Activated CD4-positive, alpha-beta memory T cell treated with anti-CD3 and anti-CD28 coated beads, Interleukin-2, amount 10 ng/mL, durations not matched to agents 7 days and 5 days (primary cell): ENCODE data around the gene DTD2. TPM values are rescaled to one million over a fixed set of nuclear protein-coding genes. Genes with fewer than 3 reads are reported as not detected.

ENCODE experiments used
- CTCF ChIA-PET: fragments of 350-600 bp; sonication (Branson Sonifier 250); formaldehyde crosslinking; loops from one replicate; lab custom pipeline; 2021; ENCODE audit warnings: antibody characterized with exemption, inconsistent platforms; lab: Charles Lee
- POLR2A ChIA-PET: fragments of 350-600 bp; sonication (Branson Sonifier 250); formaldehyde crosslinking; loops from one replicate; lab custom pipeline; 2021; ENCODE audit warnings: antibody characterized with exemption; lab: Charles Lee
- DNase-seq: peaks from one replicate; pipeline ENCODE4 v3.0.0-alpha.2; 2020
- H3K27ac Mint-ChIP-seq: one replicate; pipeline ENCODE4 v1.8.0; 2021; ENCODE audit warnings: mild to moderate bottlenecking, mixed read lengths
- H3K27me3 Mint-ChIP-seq: one replicate; pipeline ENCODE4 v1.8.0; 2021; ENCODE audit warnings: mixed read lengths
- H3K36me3 Mint-ChIP-seq: one replicate; pipeline ENCODE4 v1.8.0; 2021; ENCODE audit warnings: low read depth, mixed read lengths
- H3K4me1 Mint-ChIP-seq: one replicate; pipeline ENCODE4 v1.8.0; 2021; ENCODE audit warnings: mixed read lengths
- H3K4me3 Mint-ChIP-seq: one replicate; pipeline ENCODE4 v1.8.0; 2021; ENCODE audit warnings: mild to moderate bottlenecking, mixed read lengths
- H3K9me3 Mint-ChIP-seq: one replicate; pipeline ENCODE4 v1.8.0; 2021; ENCODE audit warnings: mixed read lengths
- total RNA-seq, 2 experiments: library from RNA; stranded (reverse); gene quantifications; one replicate each; pipeline ENCODE4 v1.2.3, GENCODE V29; 2021

DTD2 gene
- total RNA-seq, 2 experiments from 2014 or later = 12.8 to 13.0 TPM

GRCh38 chr14:31418440-31418839 is 38.9 kb downstream of the DTD2 start:
- Mint-ChIP-seq H3K27ac (no peak overlapping the region), H3K4me3 (no peak overlapping the region), H3K9me3 (no peaks in the 10 kb centered on the region), H3K4me1 (peaks cover 28% of the 10 kb centered on the region), H3K36me3 (peaks cover 2% of the 10 kb centered on the region), H3K27me3 (peaks cover 3% of the 10 kb centered on the region)
- ChIA-PET CTCF (interaction anchor here (1.4 to 1.7 kb wide), 2 partner anchors 26 to 211 kb away, joined by 3 to 4 read pairs; partner anchors contain the start of gene HECTD1), POLR2A (interaction anchor here (1.7 kb wide), 1 partner anchor 10 kb away, joined by 4 read pairs; no protein-coding TSS in a partner anchor)
- DNase-seq = no peak

DNA sequence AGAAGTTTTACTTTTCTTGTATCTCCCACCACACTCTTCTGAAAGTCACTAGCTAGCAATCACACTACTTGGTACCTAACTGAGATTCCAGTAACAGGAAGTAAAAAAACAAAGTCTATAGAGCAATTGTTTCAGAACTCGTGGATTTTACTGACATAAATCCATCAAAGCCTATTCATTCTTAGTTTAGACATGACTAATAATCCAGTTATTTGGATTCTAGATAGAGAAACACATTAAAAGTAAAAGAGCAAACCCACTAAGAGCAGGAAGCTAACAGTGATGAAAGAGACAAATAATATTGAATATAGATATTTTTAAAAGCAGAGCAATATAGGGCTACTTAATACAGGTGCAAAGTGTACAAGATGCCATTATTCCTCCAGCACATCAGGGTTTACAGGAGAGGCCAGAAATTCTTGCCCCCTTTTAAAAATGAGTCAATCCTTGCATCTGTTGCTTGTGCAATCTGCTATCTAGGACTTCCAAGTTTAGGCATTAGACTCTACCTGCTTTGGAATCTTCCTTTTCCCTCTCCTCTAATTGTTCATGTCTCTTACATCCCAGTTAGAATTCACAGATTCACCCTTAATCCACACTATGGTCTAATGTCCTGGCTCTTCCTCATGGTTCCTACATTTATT is 43.0 kb downstream of the DTD2 start:
- H3K4me3 Mint-ChIP-seq = no peak overlapping the region
- no peaks in the 10 kb centered on the region for H3K36me3 Mint-ChIP-seq
- H3K27me3 Mint-ChIP-seq = peaks cover 2% of the 10 kb centered on the region
- no peaks in the 10 kb centered on the region for H3K9me3 Mint-ChIP-seq
- POLR2A ChIA-PET = no interaction called here
- CTCF ChIA-PET = no interaction called here
- H3K4me1 Mint-ChIP-seq = peaks cover 16% of the 10 kb centered on the region
- no peak overlapping the region for H3K27ac Mint-ChIP-seq
- DNase-seq = no peak

DNA sequence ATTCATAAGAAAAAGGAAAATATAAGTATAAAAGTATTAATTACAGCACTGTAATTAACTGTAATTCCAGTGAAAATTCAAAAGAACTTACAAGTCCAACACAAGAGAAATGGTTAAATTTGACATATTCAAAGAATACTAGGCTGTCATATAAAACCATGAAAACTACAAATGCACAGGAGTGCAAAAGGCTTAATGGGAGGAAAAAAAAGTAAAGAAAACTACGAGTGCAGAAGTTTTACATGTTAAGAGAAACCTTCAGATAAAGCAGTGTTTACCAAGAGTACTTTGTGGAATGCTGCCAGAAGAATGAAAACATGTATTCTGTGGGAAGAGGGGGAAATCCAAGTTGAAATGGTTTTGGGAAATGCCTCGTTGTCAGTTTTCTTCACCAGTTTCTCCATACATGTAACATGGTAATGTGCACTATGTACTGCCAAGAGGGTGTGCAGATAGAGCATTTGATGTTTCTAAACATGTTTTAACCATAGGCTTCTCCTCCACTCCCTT is 46.0 kb downstream of the DTD2 start:
- peaks cover 12% of the 10 kb centered on the region for H3K4me1 Mint-ChIP-seq
- DNase-seq = no peak
- POLR2A ChIA-PET = no interaction called here
- no peak overlapping the region for H3K4me3 Mint-ChIP-seq
- CTCF ChIA-PET = interaction anchor here (1.7 kb wide), 1 partner anchor 9 kb away, joined by 7 read pairs; the partner anchor contains the start of gene HEATR5A
- no peaks in the 10 kb centered on the region for H3K27me3 Mint-ChIP-seq
- no peaks in the 10 kb centered on the region for H3K36me3 Mint-ChIP-seq
- H3K27ac Mint-ChIP-seq = no peak overlapping the region
- H3K9me3 Mint-ChIP-seq = no peaks in the 10 kb centered on the region

- ChIA-PET CTCF (interaction anchor here (0.5 to 1.7 kb wide), 3 partner anchors 10 to 211 kb away, joined by 3 to 7 read pairs (median 3); partner anchors contain the start of gene HEATR5A), POLR2A (no interaction called here)
- H3K4me1 Mint-ChIP-seq = peaks cover 11% of the 10 kb centered on the region
- H3K27ac Mint-ChIP-seq = no peak overlapping the region
- H3K4me3 Mint-ChIP-seq = no peak overlapping the region
- H3K9me3 Mint-ChIP-seq = no peaks in the 10 kb centered on the region
- no peaks in the 10 kb centered on the region for H3K36me3 Mint-ChIP-seq
- no peak for DNase-seq
- no peaks in the 10 kb centered on the region for H3K27me3 Mint-ChIP-seq
Observed at GRCh38 chr14:31410048-31410650, 47.2 kb downstream of the DTD2 start.

- ChIA-PET POLR2A (no interaction called here), CTCF (no interaction called here)
- no peak overlapping the region for H3K4me3 Mint-ChIP-seq
- H3K36me3 Mint-ChIP-seq = no peaks in the 10 kb centered on the region
- H3K27me3 Mint-ChIP-seq = no peaks in the 10 kb centered on the region
- H3K27ac Mint-ChIP-seq = no peak overlapping the region
- peaks cover 2% of the 10 kb centered on the region for H3K4me1 Mint-ChIP-seq
- no peak for DNase-seq
- no peaks in the 10 kb centered on the region for H3K9me3 Mint-ChIP-seq
Observed at GRCh38 chr14:31408421-31408820, 48.9 kb downstream of the DTD2 start.

DNA sequence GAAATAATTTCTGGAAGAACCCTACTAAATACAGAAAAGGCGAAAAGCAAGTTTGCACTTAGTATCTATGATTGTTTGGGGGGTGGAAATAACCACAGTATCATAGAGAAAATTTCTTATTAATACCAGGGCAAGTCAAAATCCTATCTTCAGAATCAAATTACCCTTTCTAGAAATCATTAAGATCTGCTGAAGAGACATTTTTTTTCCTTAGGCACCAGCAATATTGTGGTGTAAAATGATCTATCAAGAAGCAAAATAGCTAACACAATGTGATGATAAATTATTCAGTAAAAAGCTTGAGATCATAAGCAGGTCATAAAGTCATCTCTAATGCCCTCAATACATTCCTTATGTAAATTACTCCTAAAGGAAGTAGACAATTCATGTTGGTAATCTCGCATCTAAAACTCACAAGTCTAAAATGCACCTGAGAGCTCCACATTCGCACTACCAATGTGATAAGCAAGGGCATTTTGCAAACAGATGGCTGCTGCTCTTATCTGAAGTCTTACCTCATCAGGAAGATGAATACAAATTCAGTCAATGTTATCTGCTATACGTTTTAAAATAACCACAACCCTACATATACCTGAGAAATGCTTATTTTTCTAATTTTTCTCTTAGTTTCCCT is 51.6 kb downstream of the DTD2 start:
- CTCF ChIA-PET = interaction anchor here (1.1 kb wide), 1 partner anchor 15 kb away, joined by 4 read pairs; the partner anchor contains the start of gene HEATR5A
- H3K4me1 Mint-ChIP-seq = peaks cover 2% of the 10 kb centered on the region
- POLR2A ChIA-PET = interaction anchor here (1.2 to 1.6 kb wide), 2 partner anchors 10 to 14 kb away, joined by 3 to 7 read pairs; partner anchors contain the start of gene HEATR5A
- no peaks in the 10 kb centered on the region for H3K9me3 Mint-ChIP-seq
- DNase-seq = no peak
- no peaks in the 10 kb centered on the region for H3K27me3 Mint-ChIP-seq
- H3K27ac Mint-ChIP-seq = no peak overlapping the region
- H3K4me3 Mint-ChIP-seq = no peak overlapping the region
- H3K36me3 Mint-ChIP-seq = peaks cover 3% of the 10 kb centered on the region

GRCh38 chr14:31405106-31405505 is 52.2 kb downstream of the DTD2 start:
- peaks cover 3% of the 10 kb centered on the region for H3K4me1 Mint-ChIP-seq
- H3K27ac Mint-ChIP-seq = no peak overlapping the region
- H3K9me3 Mint-ChIP-seq = no peaks in the 10 kb centered on the region
- H3K36me3 Mint-ChIP-seq = peaks cover 3% of the 10 kb centered on the region
- no peak overlapping the region for H3K4me3 Mint-ChIP-seq
- CTCF ChIA-PET = no interaction called here
- POLR2A ChIA-PET = no interaction called here
- no peak for DNase-seq
- H3K27me3 Mint-ChIP-seq = no peaks in the 10 kb centered on the region

- DNase-seq = no peak
- CTCF ChIA-PET = no interaction called here
- H3K27ac Mint-ChIP-seq = no peak overlapping the region
- peaks cover 5% of the 10 kb centered on the region for H3K36me3 Mint-ChIP-seq
- POLR2A ChIA-PET = no interaction called here
- no peak overlapping the region for H3K4me3 Mint-ChIP-seq
- no peaks in the 10 kb centered on the region for H3K9me3 Mint-ChIP-seq
- no peaks in the 10 kb centered on the region for H3K27me3 Mint-ChIP-seq
- peaks cover 9% of the 10 kb centered on the region for H3K4me1 Mint-ChIP-seq
Observed at GRCh38 chr14:31403707-31404106, 53.6 kb downstream of the DTD2 start.

- Mint-ChIP-seq H3K27me3 (no peaks in the 10 kb centered on the region), H3K4me3 (no peak overlapping the region), H3K27ac (no peak overlapping the region), H3K4me1 (peaks cover 13% of the 10 kb centered on the region), H3K36me3 (peaks cover 9% of the 10 kb centered on the region), H3K9me3 (no peaks in the 10 kb centered on the region)
- ChIA-PET POLR2A (no interaction called here), CTCF (interaction anchor here (0.8 kb wide), 1 partner anchor 18 kb away, joined by 3 read pairs; the partner anchor contains the start of gene HEATR5A)
- no peak for DNase-seq
Observed at GRCh38 chr14:31402764-31403439, 54.4 kb downstream of the DTD2 start.

GRCh38 chr14:31401369-31401932 is 55.9 kb downstream of the DTD2 start:
- no peak overlapping the region for H3K4me3 Mint-ChIP-seq
- H3K9me3 Mint-ChIP-seq = no peaks in the 10 kb centered on the region
- DNase-seq = no peak
- H3K4me1 Mint-ChIP-seq = peaks cover 13% of the 10 kb centered on the region
- no peak overlapping the region for H3K27ac Mint-ChIP-seq
- H3K27me3 Mint-ChIP-seq = no peaks in the 10 kb centered on the region
- peaks cover 9% of the 10 kb centered on the region for H3K36me3 Mint-ChIP-seq
- POLR2A ChIA-PET = no interaction called here
- CTCF ChIA-PET = interaction anchor here (0.6 to 0.7 kb wide), 3 partner anchors 19 to 720 kb away, joined by 3 to 4 read pairs (median 3); partner anchors contain the start of gene HEATR5A

DNA sequence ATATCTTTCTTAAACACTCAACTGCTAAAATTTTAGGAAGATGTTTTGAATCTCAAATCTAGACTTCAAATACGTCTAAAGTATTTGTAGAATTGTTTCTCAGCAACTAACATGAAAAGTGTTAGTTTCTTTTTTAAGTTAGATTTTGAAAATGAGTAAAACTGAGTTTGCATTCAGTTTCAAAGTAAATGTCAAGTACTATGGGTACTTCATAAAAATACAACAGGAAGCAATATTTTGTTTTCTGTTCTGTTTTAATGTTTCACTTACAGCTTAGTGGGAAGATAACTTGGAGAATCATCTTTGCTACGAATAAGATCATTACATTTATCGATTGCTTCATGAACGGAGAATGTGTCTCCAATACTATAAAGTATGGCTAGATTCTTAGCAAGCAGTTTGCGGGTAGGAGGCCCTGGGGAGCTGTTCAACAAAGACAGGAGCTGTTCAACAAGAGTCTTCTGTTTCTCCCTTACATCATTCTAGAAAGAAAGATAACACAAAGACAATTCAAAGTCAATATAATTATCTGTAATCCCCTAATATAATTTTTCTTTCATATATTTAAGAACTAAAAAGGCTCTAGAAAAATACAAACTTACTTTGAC is 57.2 kb downstream of the DTD2 start:
- CTCF ChIA-PET = interaction anchor here (0.8 kb wide), 1 partner anchor 52 kb away, joined by 3 read pairs; no protein-coding TSS in a partner anchor
- H3K4me1 Mint-ChIP-seq = peaks cover 13% of the 10 kb centered on the region
- no peaks in the 10 kb centered on the region for H3K9me3 Mint-ChIP-seq
- H3K4me3 Mint-ChIP-seq = no peak overlapping the region
- no peaks in the 10 kb centered on the region for H3K27me3 Mint-ChIP-seq
- no peak for DNase-seq
- POLR2A ChIA-PET = interaction anchor here (1.5 kb wide), 1 partner anchor 19 kb away, joined by 4 read pairs; no protein-coding TSS in a partner anchor
- peaks cover 9% of the 10 kb centered on the region for H3K36me3 Mint-ChIP-seq
- H3K27ac Mint-ChIP-seq = peak overlapping the region; percentile 54
